GM12875 (cell line): ENCODE measurements around the gene DSCAML1.

Experiments used
- H3K4me3 ChIP-seq: one replicate; pipeline ENCODE4 v1.5.1; 2011; ENCODE audit warnings: low read depth, low read length, control low read depth
- TF ChIP-seq, protein P1 (sequence below): IDR thresholded peaks from 2 replicates; pipeline ENCODE4 v1.5.1; 2011; ENCODE audit warnings: low read depth, mild to moderate bottlenecking, control low read depth, inconsistent platforms, low read length, moderate library complexity, borderline replicate concordance; ENCODE audit not compliant: insufficient read depth

The DSCAML1 gene

DNA sequence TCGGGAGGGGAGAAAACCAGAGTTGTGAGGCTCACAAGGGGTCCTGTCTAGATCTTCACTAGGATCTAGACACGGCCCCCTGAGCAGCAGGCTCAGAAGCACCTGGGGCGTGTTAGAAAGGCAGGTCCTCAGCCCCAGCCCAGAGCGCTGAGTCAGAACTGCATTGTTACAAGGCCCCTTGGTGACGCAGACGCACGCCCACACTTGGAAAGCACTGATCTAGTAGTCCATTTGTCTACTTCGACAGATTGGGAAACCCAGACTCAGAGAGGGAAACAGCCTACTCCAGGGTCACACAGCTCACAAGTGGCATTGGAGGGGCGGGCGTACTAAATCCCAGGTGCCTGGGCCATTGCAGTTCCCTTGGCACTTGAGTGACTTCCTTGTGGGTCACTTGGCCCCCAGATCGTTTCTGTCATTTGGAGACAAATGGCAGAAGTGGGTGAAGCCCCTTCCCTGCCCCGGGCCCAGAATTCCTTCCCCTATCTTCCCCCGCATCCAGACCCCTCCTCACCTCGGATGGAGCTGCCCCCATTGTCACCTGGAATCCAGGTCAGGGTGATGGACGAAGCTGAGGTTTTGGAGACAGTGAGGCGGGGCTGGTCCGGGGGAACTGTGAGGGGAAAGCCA lies 358.5 kb downstream of the DSCAML1 start:
- H3K4me3 ChIP-seq, result no peak overlapping the region
- TF ChIP-seq, protein P1, sequence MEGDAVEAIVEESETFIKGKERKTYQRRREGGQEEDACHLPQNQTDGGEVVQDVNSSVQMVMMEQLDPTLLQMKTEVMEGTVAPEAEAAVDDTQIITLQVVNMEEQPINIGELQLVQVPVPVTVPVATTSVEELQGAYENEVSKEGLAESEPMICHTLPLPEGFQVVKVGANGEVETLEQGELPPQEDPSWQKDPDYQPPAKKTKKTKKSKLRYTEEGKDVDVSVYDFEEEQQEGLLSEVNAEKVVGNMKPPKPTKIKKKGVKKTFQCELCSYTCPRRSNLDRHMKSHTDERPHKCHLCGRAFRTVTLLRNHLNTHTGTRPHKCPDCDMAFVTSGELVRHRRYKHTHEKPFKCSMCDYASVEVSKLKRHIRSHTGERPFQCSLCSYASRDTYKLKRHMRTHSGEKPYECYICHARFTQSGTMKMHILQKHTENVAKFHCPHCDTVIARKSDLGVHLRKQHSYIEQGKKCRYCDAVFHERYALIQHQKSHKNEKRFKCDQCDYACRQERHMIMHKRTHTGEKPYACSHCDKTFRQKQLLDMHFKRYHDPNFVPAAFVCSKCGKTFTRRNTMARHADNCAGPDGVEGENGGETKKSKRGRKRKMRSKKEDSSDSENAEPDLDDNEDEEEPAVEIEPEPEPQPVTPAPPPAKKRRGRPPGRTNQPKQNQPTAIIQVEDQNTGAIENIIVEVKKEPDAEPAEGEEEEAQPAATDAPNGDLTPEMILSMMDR, result no peak

DNA sequence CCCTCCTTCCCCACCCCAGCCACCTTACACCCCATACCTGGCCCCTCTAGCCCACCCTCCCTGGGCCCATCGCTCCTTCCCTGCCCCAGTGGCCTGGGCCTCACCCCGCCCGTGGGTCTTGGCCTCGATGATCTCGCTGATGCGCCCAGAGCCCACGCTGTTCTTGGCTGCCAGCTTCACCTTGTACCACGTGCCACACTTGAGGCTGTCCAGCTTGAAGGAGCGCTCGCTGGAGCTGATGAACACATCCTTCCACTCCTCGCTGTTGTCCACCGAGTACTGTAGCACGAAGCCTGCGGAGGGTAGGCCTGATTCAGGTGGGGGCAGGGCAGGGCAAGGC lies 359.3 kb downstream of the DSCAML1 start:
- no peak overlapping the region for H3K4me3 ChIP-seq
- TF ChIP-seq, protein P1, result no peak

DNA sequence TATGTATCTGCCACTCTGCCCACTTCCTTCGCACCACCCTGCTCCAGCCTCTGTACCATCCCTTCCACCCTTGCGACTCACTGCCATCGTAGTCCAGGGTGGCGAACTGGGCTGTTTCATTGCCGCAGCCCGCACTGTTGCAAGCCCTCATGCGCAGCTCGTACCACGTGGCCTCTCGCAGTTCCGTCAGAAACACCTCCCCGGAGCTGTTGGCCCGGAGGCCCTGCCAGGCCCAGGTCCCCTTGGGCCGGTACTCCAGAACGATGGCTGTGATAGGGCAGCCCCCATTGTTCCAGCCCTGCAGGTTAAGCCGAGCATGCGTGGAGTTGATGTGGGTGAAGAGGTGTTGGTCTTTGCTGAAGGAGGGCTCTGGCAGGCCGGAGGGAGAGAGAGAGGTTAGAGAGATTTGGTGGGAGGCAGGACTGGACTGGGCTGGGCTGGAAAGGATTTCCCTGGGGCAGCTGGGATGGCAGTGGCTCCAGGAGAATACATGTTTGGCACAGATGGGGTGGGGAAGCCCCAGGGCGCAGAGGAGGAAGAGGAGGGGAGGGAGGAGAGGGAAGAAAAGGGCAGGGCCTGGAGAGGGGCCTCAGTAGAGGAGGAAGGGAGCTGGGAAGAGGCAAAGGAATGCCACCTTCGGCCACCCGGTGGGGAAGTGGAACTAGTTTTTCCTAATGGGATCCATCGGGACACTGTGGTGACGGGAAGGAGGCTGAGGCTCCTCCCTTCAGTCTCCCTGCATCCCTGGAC lies 359.8 kb downstream of the DSCAML1 start:
- H3K4me3 ChIP-seq, result no peak overlapping the region
- TF ChIP-seq, protein P1, result no peak

DNA sequence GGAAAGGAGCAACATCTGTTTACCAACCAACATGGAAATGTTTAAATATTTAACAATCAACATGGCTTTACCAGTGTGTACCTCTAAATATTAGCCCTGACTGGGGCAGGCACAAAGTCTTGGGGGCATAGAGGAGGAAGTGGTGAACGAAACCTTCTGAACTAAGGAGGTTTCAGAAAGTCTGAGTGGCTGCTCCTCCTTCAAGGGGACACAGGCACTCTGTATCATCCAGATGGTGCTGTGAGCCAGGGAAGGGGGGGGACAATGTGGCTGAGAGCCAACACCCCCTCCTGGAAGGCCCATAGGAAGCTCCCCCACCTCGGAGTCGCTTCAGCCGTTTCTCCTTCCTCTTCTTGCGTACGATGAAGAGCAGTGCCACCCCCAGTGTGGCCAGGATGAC lies 361.7 kb downstream of the DSCAML1 start:
- no peak overlapping the region for H3K4me3 ChIP-seq
- TF ChIP-seq, protein P1, result no peak

DNA sequence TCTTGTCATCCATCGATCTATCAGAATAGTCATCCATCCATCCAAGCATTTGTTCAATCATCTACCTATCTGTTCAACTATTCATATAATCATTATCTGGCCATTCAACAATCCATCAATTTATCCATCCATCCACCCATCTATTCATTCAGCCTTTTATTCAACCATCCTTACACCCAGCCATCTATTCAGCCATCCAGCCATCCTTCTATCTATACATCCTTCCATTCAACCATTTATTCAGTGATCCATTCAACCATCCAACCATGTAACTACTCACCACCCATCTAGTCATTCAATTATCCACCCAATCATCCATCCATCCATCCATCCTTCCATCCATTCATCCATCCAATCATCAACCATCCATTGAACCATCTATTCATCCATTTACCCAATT lies 362.5 kb downstream of the DSCAML1 start:
- TF ChIP-seq, protein P1, result no peak

DNA sequence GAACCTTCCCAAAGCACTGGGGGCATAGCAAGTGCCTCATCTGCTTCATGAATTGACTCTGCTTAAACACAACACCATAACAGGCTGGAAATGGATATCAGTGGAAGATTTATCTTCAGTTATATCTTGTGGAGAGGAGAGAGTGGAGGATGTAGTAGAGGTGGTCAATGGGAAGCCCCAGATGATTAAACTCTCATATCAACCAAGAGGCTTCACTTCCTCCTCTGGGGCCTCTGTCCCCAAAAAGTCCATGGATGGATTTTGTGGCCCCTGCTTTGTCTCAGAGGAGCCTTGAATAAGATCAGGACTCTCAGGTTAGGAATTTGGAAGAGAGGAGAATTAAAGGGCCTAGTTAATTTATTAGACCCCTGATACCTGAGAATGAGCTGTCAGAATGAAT lies 363.3 kb downstream of the DSCAML1 start:
- no peak overlapping the region for H3K4me3 ChIP-seq
- TF ChIP-seq, protein P1, result no peak

More for the DNA sequence above, 362.5 kb downstream of the DSCAML1 start:
- no peak overlapping the region for H3K4me3 ChIP-seq

DNA sequence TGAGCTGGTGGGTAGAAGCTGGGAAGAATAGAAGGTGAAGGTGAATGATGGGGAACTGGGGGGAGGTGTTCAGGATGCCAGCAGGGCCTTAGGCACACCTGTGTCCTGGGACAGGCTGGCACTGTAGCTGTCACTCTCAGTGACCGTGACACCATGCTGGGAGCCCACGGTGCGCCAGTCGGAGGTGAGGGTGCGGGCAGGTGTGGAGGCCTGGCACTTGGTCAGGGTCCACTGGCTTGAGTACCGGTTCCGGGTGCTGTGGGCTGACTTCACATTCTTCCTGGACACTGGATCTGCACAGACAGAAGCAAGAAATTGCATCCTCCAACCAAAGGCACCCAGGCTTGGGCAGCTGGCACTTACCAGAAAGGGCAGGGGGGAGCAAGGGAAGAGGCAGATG lies 365.6 kb downstream of the DSCAML1 start:
- TF ChIP-seq, protein P1, result no peak
- no peak overlapping the region for H3K4me3 ChIP-seq
